BLaER1 (cell line): ENCODE measurements around the gene PSD.

Experiments
- H3K27ac ChIP-seq: shearing (Covaris generic); formaldehyde crosslinking; 2 replicates; pipeline ENCODE4 v1.8.1; 2022
- H3K27me3 ChIP-seq: shearing (Covaris generic); formaldehyde crosslinking; 2 replicates; pipeline ENCODE4 v1.8.1; 2022
- H3K36me3 ChIP-seq: shearing (Covaris generic); formaldehyde crosslinking; 2 replicates; pipeline ENCODE4 v1.8.1; 2022
- H3K4me1 ChIP-seq: shearing (Covaris generic); formaldehyde crosslinking; 2 replicates; pipeline ENCODE4 v1.8.1; 2022
- H3K4me2 ChIP-seq: shearing (Covaris generic); formaldehyde crosslinking; 2 replicates; pipeline ENCODE4 v1.8.1; 2022
- H3K4me3 ChIP-seq: shearing (Covaris generic); formaldehyde crosslinking; 2 replicates; pipeline ENCODE4 v1.8.1; 2022
- H3K9ac ChIP-seq: shearing (Covaris generic); formaldehyde crosslinking; 2 replicates; pipeline ENCODE4 v1.8.1; 2022
- H3K9me3 ChIP-seq: shearing (Covaris generic); formaldehyde crosslinking; 2 replicates; pipeline ENCODE4 v1.8.1; 2022
- H4K20me1 ChIP-seq: shearing (Covaris generic); formaldehyde crosslinking; 2 replicates; pipeline ENCODE4 v1.8.1; 2022
- Cebpa-rat ChIP-seq: shearing (Covaris generic); IDR thresholded peaks from 2 replicates; pipeline ENCODE4 v1.8.1; 2022

The PSD gene

DNA sequence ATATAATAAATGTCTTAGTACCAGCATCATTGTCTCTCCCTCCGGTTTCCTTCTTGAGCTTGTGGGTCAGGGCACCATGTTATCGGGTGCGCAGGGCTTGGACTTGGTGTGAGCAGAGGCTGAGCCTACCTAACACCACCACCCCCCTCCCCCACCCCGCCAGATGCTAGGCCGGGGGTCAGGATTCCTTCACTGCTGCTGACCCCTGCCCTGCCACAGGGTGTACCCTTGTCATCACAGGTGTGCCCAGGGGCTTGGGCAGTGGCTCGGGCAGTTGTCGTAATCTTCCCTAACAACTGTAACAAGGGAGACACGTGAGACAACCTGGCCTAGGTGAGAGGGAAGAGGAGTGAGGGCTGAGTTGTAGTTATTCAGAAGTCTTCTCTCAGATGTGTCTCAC is 35.7 kb downstream of the PSD start:
- no peak overlapping the region for H3K4me2 ChIP-seq
- no peak overlapping the region for H3K27ac ChIP-seq
- H3K36me3 ChIP-seq = peaks cover 61% of the 10 kb centered on the region
- no peaks in the 10 kb centered on the region for H3K9me3 ChIP-seq
- peaks cover 6% of the 10 kb centered on the region; the same call in 1 of the 2 replicates for H3K4me1 ChIP-seq
- H4K20me1 ChIP-seq = peaks cover 8% of the 10 kb centered on the region; the same call in 1 of the 2 replicates
- no peak overlapping the region for H3K9ac ChIP-seq
- no peak for TF ChIP-seq Cebpa-rat
- no peak overlapping the region for H3K4me3 ChIP-seq
- no peaks in the 10 kb centered on the region for H3K27me3 ChIP-seq

GRCh38 chr10:102381983-102382382 is 36.6 kb downstream of the PSD start:
- H4K20me1 ChIP-seq = peaks cover 8% of the 10 kb centered on the region; the same call in 1 of the 2 replicates

GRCh38 chr10:102379383-102379782 is 39.2 kb downstream of the PSD start:
- Histone ChIP-seq H3K27me3 (no peaks in the 10 kb centered on the region), H3K4me1 (no peaks in the 10 kb centered on the region), H3K9ac (no peak overlapping the region), H3K27ac (no peak overlapping the region), H3K9me3 (no peaks in the 10 kb centered on the region), H4K20me1 (peaks cover 8% of the 10 kb centered on the region; the same call in 1 of the 2 replicates), H3K4me3 (no peak overlapping the region), H3K36me3 (peaks cover 95% of the 10 kb centered on the region), H3K4me2 (no peak overlapping the region)
- no peak for TF ChIP-seq Cebpa-rat

More at GRCh38 chr10:102381983-102382382, 36.6 kb downstream of the PSD start:
- no peak overlapping the region for H3K4me3 ChIP-seq
- peaks cover 69% of the 10 kb centered on the region for H3K36me3 ChIP-seq
- H3K9ac ChIP-seq = no peak overlapping the region
- H3K4me1 ChIP-seq = peaks cover 6% of the 10 kb centered on the region; the same call in 1 of the 2 replicates
- H3K27me3 ChIP-seq = no peaks in the 10 kb centered on the region
- no peaks in the 10 kb centered on the region for H3K9me3 ChIP-seq
- TF ChIP-seq Cebpa-rat = no peak
- no peak overlapping the region for H3K27ac ChIP-seq
- H3K4me2 ChIP-seq = no peak overlapping the region

- peaks cover 8% of the 10 kb centered on the region; the same call in 1 of the 2 replicates for H4K20me1 ChIP-seq
- H3K9me3 ChIP-seq = no peaks in the 10 kb centered on the region
- no peak overlapping the region for H3K27ac ChIP-seq
These were observed 41.7 kb downstream of the PSD start for GRCh38 chr10:102376901-102377300.

DNA sequence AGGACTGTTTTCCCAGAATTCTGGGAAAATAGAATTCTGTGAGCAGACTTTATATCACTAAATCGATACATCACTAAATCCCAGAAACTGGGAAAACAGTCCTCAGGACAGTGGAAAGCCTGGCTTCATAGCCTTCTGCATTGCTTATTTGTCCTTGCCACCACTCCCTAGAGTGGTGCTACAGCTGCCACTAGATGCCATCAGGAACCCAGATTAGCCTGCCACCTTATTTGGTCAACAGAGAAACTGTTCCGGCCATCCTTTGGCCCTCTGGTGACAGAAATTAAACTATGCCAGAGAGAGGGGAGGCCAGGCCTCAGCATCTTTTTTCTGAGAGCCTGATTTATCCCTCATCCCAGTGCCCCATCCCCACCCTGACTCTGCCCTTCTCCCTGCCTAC is 42.7 kb downstream of the PSD start:
- H3K4me3 ChIP-seq = no peak overlapping the region
- H3K36me3 ChIP-seq = peaks cover 98% of the 10 kb centered on the region
- TF ChIP-seq Cebpa-rat = no peak
- H4K20me1 ChIP-seq = peaks cover 8% of the 10 kb centered on the region; the same call in 1 of the 2 replicates
- H3K9ac ChIP-seq = no peak overlapping the region
- no peaks in the 10 kb centered on the region for H3K27me3 ChIP-seq
- H3K27ac ChIP-seq = no peak overlapping the region
- no peak overlapping the region for H3K4me2 ChIP-seq
- no peaks in the 10 kb centered on the region for H3K4me1 ChIP-seq
- H3K9me3 ChIP-seq = peaks cover 2% of the 10 kb centered on the region

More at GRCh38 chr10:102376901-102377300, 41.7 kb downstream of the PSD start:
- no peaks in the 10 kb centered on the region for H3K27me3 ChIP-seq
- no peak for TF ChIP-seq Cebpa-rat
- H3K4me3 ChIP-seq = no peak overlapping the region
- H3K4me2 ChIP-seq = no peak overlapping the region
- peaks cover 98% of the 10 kb centered on the region for H3K36me3 ChIP-seq
- H3K9ac ChIP-seq = no peak overlapping the region
- H3K4me1 ChIP-seq = no peaks in the 10 kb centered on the region

DNA sequence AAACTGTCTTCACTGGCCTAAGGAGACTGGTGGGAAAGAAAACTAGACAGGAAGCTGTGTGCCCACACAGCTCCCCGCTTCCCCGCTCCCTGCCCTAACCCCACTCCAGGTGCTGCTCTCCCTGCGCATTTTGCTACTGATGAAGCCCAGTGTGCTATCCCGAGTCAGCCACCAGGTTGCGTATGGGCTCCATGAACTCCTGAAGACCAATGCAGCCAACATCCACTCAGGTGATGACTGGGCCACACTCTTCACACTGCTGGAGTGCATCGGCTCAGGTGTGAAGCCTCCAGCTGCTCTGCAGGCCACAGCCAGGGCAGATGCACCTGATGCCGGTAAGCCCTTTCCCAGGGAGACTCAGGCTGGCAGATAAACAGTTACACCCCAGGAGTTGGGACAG is 43.3 kb downstream of the PSD start:
- H3K9ac ChIP-seq = no peak overlapping the region
- peaks cover 8% of the 10 kb centered on the region; the same call in 1 of the 2 replicates for H4K20me1 ChIP-seq
- H3K36me3 ChIP-seq = peaks cover 98% of the 10 kb centered on the region
- no peak overlapping the region for H3K4me2 ChIP-seq
- H3K9me3 ChIP-seq = peaks cover 8% of the 10 kb centered on the region
- no peak overlapping the region for H3K4me3 ChIP-seq
- no peak for TF ChIP-seq Cebpa-rat
- no peaks in the 10 kb centered on the region for H3K4me1 ChIP-seq
- H3K27me3 ChIP-seq = no peaks in the 10 kb centered on the region
- H3K27ac ChIP-seq = no peak overlapping the region

GRCh38 chr10:102371295-102371694 is 47.3 kb downstream of the PSD start:
- peaks cover 100% of the 10 kb centered on the region for H3K36me3 ChIP-seq

GRCh38 chr10:102368077-102368476 is 50.5 kb downstream of the PSD start:
- H3K27ac ChIP-seq = no peak overlapping the region
- peaks cover 99% of the 10 kb centered on the region for H3K36me3 ChIP-seq
- no peak overlapping the region for H3K4me3 ChIP-seq
- H3K9me3 ChIP-seq = peaks cover 11% of the 10 kb centered on the region
- no peak overlapping the region for H3K4me2 ChIP-seq
- H3K27me3 ChIP-seq = no peaks in the 10 kb centered on the region
- no peak for TF ChIP-seq Cebpa-rat
- no peaks in the 10 kb centered on the region for H3K4me1 ChIP-seq
- peaks cover 14% of the 10 kb centered on the region for H4K20me1 ChIP-seq
- H3K9ac ChIP-seq = no peak overlapping the region

More at GRCh38 chr10:102371295-102371694, 47.3 kb downstream of the PSD start:
- Histone ChIP-seq H3K4me3 (no peak overlapping the region), H3K9ac (no peak overlapping the region), H4K20me1 (peaks cover 2% of the 10 kb centered on the region; the same call in 1 of the 2 replicates), H3K9me3 (peaks cover 11% of the 10 kb centered on the region), H3K4me1 (no peaks in the 10 kb centered on the region), H3K27me3 (no peaks in the 10 kb centered on the region), H3K4me2 (no peak overlapping the region), H3K27ac (no peak overlapping the region)
- TF ChIP-seq Cebpa-rat = no peak

GRCh38 chr10:102367441-102367840 is 51.1 kb downstream of the PSD start:
- peaks cover 20% of the 10 kb centered on the region for H4K20me1 ChIP-seq
- peaks cover 11% of the 10 kb centered on the region for H3K9me3 ChIP-seq
- no peak overlapping the region for H3K27ac ChIP-seq
- no peak overlapping the region for H3K4me3 ChIP-seq
- H3K27me3 ChIP-seq = no peaks in the 10 kb centered on the region
- no peak for TF ChIP-seq Cebpa-rat
- H3K9ac ChIP-seq = no peak overlapping the region
- peaks cover 99% of the 10 kb centered on the region for H3K36me3 ChIP-seq
- H3K4me2 ChIP-seq = no peak overlapping the region
- H3K4me1 ChIP-seq = no peaks in the 10 kb centered on the region

DNA sequence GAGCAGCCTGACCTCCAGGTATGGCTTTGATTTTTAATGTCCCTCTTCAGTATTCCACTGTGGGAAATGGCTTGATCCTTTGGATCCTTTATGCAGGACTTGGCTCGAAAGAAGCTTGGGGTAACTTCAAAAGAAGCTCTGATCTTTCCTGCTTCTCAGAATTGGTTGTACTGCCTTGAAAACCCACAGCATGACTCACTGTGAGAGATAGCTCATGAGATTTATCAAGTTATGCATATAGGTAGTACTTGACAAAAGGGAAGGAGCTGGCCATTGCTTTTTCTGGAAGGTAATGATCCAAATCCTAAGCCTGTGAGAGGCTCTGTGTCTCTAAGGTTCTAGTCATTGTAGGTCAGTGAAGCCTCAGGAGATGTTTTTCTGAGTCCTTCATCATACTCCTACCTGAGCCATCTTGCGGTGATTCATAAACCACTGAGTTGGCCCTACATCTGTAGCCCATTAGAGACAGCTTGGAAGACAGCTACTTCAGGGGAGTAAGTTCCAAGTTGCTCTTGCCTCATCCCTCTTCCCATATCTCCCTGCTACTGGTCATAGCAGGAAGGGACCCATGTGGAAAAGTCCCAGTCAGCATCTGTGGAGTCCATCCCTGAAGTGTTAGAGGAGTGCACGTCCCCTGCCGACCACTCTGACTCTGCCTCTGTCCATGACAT is 59.7 kb downstream of the PSD start:
- H3K36me3 ChIP-seq = peaks cover 97% of the 10 kb centered on the region

More for the DNA sequence above, 59.7 kb downstream of the PSD start:
- Histone ChIP-seq H3K9ac (no peak overlapping the region), H3K4me2 (no peak overlapping the region), H3K4me1 (no peaks in the 10 kb centered on the region), H3K27ac (no peak overlapping the region), H3K4me3 (no peak overlapping the region), H3K9me3 (no peaks in the 10 kb centered on the region), H4K20me1 (peaks cover 59% of the 10 kb centered on the region), H3K27me3 (no peaks in the 10 kb centered on the region)
- TF ChIP-seq Cebpa-rat = no peak
